NCI-H1694 (cell line): ENCODE measurements around the gene SLC25A21.

Experiments used
- DNase-seq: peaks from one replicate; lab custom pipeline; 2025; lab: John Stamatoyannopoulos, UW

The SLC25A21 gene

DNA sequence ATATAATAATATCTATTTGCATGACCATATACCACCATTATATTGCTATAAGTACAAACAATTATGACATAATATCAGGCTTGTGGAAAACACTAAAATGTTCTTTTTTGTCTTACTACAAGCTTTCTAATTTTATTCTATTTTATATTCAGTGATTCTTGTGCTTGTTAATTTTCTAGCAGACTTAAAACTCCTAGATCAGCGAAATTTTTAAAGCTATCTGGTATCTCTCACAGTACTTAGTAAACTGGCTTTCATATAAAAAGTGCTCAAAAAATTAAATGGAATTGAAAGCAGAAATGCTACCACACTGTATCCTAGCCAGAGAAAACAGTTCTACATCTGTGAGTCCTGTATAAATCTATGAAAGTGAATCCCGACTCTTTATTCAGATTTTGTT lies 405.4 kb downstream of the SLC25A21 start:
- no peak for DNase-seq

DNA sequence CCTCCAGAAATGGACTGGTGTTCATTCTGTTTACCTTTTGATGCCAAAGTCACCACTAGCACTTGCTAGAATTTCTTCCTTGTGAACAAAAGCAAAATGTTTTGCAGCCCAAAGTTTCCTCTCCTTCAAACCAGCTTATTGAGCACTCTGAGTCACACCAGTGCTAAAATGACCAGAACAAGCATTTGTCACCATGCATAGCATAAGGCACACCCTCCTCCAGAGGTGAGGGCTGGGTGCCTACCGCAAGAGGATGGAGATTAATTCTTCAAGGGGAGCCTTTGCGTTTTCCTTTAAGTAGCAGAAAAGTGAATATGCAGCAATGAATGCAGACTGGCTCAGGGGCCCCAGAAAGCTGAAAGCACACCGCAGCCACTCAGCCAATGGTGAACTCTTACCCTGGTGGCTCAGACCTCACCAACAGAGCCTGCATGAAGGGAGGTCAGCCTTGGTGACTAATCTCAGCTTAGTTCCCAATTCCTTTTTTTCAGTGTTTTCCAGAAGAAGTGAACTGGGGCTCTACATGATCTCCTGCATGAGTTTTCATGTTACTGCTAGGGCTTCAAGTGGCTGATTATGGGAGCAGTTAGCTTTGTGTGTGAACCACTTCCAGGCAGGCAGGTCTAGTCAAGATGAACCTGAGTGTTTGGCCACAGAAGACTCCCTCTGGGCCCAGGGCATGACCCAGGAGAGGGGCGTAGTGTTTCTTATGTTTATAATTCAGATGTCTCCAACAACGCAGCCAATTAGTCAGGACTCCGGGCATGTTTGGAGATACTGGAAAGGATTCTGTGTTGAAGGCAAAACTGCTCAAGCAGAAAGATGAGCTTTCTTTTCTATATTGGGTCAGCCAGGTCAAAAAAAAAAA lies 414.4 kb downstream of the SLC25A21 start:
- DNase-seq, result no peak

DNA sequence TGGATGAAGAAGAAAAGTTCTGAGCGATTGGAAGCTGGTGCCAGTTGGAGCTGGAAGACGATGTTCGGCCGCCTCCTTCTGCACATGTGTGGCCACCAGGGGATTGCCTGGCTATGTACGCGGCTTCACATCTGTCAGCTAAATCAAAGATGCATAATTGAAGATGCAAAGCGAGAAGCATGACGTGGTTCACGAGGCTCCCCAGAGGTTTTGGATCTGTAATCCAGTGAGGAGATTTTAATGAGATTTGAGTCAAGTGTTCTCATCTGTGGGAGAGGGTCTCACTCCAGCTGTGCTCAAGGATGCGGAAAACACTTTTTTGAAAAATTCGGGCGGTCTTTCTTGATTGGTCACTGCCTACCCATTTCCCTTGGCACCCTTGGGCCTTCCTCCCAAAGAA lies 416.2 kb downstream of the SLC25A21 start:
- DNase-seq, result no peak

DNA sequence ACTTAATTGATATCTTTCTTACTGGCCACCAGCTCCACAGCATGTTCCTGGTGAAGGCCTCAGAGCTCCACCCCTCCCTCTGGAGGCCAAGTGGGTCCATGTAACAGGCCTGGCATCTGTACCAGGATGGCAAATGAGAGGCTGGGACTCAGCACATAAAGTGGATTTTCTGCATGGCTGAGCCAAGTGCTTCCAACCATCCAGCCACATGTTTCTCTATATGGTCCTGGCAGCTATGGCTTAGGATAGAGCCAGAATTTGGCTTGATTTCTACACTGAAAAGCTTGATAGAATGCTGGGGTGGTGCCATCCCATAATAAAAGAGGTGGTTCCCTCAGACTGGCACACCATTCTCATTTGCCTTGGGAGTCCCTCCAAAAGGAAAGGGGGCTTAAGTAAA lies 416.6 kb downstream of the SLC25A21 start:
- DNase-seq, result peak; percentile 91

DNA sequence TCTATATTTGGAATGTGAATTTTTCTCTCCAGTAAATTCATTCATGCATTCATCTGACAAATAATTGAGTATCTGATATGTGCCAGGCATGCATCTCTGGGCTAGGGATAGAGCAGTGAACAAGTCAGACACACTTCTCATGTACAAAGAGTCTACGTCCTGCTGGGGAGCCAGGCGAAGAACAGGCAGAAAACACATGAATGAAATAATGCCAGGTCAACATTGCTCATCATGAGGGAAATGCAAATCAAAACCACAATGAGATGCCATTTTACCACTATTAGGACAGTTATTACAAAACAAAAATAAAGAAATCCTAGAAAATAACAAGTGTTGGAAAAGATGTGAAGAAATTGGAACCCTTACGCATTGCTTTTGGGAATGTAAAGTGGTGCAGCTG lies 420.5 kb downstream of the SLC25A21 start:
- DNase-seq, result no peak

DNA sequence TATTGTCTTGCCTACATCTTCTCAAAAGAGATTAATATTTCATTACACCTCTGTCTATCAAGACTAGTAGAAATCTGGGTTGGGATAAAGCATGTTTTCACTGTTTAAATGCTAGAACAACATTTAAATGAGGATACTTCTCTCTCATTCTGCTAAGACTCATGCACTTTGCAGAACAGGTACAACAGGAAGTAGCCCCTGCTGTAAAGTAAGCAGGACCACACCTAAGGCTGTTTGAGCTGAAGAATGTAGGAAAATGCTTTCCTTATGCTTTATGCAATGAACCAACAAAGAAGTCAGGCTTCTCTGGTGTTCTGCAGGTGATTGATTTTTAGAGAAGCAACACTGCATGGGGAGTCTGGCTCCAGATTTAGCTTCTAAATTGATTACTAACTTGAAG lies 421.3 kb downstream of the SLC25A21 start:
- no peak for DNase-seq

DNA sequence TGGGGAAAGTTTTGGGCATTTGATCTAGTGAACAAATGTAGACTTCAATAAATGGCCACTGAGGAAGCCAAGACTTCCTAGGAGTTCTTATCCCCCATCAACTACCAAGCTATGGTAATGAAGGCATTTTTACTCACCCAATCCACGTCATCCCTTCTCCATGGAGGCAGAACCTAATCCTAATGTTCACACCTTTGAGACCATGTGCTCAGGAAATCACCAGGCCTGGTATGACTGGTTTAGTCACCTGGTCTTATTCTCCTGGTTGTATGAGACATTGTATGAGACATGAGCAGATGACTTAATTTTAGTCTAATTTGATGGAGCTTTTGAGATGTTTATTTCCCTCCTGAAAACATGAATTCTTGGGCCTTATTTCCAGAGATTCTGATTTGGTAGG lies 422.2 kb downstream of the SLC25A21 start:
- DNase-seq, result no peak

DNA sequence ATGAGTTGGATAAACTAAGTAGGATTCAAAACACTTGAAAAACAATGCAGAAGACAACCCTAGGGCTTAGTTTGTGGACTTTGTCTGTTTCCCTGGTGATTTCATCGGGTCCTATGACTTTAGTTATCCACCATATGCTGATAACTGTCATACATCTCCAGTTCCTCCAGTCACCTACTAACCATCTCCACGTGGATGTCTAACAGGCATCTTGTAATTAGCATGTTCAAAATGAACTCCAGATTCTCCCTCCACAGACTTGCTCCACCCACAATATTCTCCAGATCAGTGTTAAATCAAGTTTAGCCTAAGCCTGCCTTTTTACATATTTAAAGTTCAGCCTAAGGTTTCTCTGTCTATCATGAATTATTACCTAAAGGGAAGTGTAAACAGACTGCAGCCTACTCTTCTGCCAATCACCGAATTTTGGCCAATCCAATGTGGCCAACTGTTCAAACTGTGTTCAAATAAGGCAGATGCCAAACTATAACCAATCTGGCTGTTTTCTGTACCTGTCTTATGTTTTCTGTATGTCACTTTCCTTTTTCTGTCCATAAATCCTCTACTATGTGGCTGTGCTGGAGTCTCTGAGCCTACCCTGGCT lies 423.7 kb downstream of the SLC25A21 start:
- no peak for DNase-seq

DNA sequence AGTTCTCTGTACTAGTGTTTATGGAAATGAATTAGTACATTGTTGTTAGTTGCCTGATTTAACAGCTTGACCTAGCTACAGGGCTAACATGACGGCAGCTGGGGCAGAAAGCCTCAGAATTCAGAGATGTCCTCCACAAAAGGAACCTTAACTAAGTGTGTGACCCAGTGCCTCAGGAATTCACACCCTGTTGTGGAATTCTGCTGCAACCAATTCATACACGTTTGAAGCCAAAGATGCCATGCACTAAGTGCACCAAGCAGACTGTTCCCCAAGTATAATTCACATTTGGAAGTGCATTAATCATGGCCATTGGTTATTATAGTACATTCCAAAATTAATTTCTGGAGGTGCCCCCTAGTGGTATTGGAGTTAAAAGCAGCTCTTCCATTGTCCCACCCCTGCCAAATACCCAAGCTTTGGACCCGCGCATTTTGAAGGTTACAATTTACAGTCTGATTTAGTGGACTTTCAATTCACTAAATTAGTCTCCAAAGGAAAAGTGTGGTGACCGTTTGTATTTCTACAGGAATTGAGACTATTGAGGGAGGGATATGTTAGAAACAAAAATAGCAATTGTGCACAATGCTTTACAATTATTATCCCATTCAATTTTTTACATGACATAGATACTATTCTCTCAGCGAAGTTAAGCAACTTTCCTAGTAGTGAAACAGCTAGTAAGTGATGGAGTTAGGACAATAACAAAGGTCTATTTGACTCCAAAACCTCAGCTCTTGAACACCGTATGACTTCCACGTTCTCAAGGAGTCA lies 424.8 kb downstream of the SLC25A21 start:
- no peak for DNase-seq

DNA sequence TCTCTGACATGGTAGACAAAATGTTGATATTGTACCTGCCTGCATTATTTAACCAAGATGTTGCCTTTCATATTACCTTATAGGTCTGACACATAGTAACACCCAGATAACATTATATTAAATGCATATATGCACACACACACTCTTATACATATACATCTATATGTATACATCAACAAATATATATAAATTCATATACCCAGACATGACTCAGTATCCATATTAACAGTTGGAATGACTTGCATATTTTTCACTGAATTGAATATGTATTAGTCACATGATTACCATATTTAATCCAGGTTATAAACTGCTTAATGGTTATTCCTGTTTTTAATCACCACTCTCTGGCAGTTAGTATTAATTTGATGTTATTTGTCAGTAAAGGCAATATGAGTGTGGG lies 425.5 kb downstream of the SLC25A21 start:
- DNase-seq, result no peak

DNA sequence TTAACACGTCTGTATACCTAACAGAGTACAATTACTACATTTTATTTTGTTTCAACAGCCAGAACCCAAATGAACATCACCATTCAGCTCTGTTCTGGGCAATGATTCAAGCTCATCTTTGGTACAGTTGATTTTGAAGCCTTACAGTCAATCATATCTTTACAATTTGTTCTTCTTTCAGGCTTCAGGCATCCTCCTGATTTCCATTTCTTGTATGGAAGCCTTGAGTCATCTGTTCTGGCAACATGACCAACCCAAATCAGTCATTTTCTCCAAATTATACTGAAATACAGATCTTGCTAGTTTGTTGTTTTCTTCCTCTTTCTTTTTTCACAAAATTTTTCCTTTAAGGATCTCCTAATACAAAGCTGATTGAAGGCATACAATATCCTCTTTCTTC lies 430.5 kb downstream of the SLC25A21 start:
- no peak for DNase-seq

DNA sequence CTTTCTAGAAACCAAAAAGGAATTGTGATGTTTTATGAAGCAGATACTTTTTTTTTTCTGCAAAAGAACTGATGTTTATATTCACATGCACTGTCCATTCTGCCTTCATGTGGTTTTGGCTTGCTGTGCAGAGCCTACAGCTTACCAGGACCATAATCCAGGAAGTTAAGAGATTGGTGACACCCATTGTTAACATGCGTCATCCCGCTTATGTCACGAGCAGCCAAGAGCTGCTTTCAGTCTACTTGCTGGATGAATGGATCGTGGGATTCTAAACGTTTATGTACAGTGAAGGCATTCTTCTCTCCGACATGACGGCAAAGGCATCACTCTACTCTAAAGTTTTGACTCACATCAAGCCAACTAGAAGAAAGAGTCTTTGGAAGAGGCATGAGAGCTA lies 434.1 kb downstream of the SLC25A21 start:
- DNase-seq, result no peak

DNA sequence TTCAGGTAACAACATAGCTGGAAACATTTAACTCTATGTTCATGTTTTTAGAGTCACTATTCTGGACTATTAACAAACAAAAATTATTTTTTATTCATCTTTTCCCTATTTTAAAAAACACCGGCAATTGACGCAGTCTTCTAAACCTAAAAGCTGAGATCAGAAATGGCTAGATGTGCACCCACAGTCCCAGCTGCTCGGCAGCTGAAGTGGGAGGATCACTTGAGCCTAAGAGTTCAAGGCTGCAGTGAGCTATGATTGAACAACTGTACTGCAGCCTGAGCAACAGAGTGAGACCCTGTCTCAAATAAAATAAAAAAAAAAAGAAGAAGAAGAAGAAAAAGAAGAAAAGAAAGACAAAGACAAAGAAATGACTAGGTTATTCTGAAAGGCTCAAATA lies 446.3 kb downstream of the SLC25A21 start:
- DNase-seq, result no peak

DNA sequence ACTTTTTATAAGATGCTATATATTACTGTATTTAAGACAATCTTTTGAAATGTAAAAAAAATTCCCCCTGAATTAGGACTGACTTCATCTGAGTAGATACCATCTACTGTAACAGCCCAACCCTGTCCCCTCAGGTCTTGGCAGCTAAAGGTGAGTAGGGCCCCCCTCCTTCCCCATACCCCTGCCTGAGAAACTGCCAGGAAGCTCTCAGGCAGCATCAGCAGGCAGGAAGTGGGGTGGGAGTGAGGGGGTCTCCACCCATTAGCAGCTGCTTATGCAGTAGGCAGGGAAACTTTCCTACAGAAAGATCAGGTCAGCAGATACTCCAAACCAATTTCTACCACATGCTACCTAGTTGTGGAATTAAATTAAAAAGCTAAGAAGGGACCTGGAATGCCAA lies 448.2 kb downstream of the SLC25A21 start:
- no peak for DNase-seq

DNA sequence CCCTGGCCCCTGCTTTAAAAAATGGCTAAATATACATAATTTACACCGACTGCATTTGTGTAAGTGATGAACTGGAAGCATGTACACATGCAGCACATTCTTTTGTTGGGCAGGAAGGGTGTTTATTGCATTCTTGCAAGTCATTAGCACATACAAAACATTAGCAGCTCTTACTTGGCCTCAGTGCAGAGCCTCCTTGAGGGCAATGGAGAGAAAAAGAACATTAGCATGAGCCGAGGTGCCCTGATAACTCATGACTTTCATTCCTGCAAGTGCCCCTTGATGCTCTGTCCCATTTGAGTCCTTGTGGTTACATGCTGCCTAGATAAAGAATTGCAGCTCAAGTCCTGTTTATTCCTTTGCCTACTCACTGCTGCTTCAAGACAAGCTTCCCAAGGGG lies 448.9 kb downstream of the SLC25A21 start:
- DNase-seq, result no peak

DNA sequence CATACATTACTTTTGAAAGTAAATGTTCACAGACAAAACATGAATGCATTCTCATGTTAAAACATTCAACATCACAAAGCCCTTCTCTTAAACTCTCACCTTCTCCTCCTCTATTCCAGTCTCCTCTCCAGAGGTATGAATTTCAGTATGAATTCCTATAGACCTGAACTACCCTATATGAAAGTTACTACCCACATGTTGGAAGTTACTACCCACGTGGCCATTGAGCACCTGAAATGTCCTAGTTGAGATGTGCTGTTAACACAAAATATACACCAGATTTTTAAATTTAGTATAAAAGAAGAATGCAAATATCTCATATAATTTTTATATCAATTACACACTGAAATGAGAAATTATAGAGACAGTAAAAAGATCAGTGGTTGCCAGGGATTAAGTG lies 450.5 kb downstream of the SLC25A21 start:
- DNase-seq, result no peak

DNA sequence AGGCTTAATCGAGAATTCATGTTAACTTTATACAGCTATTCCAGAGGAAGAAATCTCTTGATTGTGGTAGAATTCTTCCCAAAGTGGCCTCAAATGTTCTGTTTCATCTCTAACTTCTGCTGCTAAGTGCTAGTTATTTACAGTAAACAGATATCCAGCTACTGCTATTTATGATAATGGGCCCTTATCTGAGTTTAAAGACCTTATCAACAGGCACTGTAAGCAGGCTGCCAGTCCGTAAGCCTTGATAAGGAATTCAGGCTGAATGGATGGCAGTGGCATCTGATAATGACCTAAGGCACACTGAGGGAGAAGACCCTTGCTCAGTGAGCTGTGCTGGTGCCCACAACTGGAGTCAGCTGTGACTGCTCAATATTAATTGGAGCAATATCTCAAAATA lies 451.7 kb downstream of the SLC25A21 start:
- DNase-seq, result no peak

DNA sequence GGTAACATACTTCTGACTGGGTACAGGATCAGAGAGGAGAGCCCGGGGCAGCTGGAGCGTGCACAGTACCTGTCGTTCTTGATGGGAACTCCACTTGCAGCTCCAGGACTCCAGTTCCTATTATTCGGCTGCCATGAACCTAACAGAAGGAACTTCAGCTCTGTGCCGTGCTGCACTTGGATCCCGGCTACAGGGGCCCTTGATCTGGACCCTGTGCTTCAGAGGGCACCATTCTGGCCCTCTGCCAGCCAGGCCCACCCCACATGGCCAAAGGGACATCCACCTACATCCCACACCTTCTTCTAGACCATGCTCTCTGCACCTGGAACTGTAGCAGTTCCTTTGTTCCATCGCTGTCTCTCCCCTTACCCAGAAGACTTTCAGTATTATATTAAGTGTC lies 452.6 kb downstream of the SLC25A21 start:
- DNase-seq, result no peak

DNA sequence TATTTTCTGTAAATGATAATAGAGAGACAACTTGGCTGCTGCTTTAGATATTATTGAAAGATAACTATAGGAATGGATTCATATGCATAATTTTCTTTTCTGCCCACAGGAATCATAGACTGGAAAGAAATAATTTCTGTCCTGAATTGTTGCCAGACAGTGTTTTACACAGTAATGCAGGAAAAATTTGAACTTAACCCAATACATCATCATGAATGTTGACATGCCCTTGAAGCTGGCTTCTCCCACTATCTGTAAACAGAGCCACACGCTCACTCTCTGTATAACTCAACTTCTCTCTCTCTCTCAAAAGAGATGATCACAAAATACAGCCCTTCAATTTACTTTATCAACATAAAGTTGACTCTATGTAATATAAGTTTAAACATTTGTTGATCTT lies 454.2 kb downstream of the SLC25A21 start:
- no peak for DNase-seq

DNA sequence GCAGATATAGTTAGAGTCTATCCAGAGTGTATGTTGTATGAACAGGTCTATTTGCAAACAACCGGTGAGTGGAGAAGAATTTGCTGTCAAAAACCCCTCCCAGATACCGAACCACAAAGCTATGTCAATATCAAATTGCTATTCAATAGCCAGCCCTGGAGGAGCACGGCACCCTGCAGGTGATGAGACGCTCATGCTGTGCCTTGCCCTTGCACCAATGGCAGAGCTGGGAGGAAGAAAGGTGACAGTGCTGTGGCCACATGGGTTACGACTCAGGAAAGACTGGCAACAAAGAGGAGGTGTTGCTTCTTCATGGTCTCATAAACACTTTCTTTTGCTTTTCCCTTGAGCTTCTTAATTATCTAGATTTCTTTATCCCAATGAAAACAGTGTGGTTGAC lies 455.0 kb downstream of the SLC25A21 start:
- no peak for DNase-seq

DNA sequence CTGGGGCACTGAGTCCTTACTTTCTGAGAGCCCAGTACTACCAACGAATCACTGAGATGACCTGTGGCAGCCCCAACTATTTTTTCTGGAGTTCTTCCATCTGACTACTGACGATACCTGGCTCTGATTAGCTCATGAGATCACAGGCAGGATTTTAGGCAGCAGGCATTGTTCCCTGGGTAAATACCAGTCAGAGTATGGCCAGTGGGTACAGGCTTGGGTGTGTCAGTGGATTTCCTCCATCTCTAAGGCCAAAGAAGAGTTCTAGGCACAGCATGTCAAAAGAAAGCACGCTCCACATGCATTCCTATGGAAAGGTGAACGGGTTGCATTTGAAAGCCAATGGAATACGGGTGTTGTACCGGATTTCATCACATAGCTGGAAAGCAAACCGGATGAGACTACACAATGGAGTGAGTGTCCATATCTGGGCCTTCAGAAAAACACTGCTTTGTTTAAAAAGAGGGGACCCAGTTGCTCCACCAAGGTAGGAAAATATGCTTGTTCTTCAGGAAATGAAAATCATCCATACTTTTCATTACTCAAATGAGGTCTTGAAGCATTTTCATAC lies 455.7 kb downstream of the SLC25A21 start:
- DNase-seq, result no peak

DNA sequence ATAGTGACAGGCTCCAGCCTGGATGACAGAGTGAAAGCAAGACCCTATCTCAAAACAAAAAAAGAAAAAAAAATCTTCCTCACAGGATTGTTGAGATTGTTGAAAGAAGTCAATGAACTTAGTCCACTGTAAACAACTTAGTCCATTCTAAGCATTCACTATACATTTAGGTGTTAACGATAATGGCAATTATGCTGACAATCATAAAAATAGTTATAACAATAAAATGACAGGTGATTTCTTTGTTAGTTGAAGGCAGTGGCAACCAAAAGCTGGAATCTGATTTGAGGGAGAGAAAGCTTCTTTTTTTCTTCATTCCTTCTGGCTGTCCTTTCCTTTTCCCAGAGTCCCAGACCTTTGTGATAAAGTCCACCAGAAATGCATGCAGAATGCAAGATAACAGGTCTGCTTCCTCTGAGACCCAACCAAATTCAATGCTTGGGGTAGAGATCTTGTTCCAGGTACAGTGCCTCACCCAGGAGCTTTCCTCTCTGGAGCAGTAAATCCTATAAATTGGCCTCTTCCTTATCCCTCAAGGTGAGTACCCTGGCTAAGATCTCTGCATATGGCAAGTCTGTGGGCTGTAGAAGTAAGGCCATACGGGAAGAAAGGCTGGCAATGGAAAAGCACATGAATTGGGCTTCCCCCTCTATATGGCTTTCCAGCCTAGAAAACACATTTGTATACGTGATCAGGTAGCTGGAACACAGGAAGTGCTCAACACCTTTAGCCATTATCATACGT lies 458.3 kb downstream of the SLC25A21 start:
- DNase-seq, result no peak
